Urothelium cell line (cell line): ENCODE data around the gene CDH4.

Experiments
- DNase-seq: peaks from one replicate; pipeline ENCODE4 v3.0.0; 2011; ENCODE audit warnings: low spot score, mixed read lengths
- FAIRE-seq: peaks from 2 replicates; lab custom pipeline; 2011; peaks lifted over from hg19 to GRCh38; lab: Jason Lieb, UNC

The CDH4 gene

GRCh38 chr20:61790116-61790827 lies 538.2 kb downstream of the CDH4 start:
- DNase-seq = no peak
- FAIRE-seq = peak; percentile 13

GRCh38 chr20:61791995-61792394 lies 539.9 kb downstream of the CDH4 start:
- FAIRE-seq = no peak
- no peak for DNase-seq

- DNase-seq = no peak
- no peak for FAIRE-seq
Measured at GRCh38 chr20:61795669-61796630, 543.9 kb downstream of the CDH4 start.

- FAIRE-seq (no peak), DNase-seq (no peak)
Measured at GRCh38 chr20:61796738-61797137, 544.7 kb downstream of the CDH4 start.

GRCh38 chr20:61797200-61797599 lies 545.1 kb downstream of the CDH4 start:
- DNase-seq = no peak
- no peak for FAIRE-seq

DNA sequence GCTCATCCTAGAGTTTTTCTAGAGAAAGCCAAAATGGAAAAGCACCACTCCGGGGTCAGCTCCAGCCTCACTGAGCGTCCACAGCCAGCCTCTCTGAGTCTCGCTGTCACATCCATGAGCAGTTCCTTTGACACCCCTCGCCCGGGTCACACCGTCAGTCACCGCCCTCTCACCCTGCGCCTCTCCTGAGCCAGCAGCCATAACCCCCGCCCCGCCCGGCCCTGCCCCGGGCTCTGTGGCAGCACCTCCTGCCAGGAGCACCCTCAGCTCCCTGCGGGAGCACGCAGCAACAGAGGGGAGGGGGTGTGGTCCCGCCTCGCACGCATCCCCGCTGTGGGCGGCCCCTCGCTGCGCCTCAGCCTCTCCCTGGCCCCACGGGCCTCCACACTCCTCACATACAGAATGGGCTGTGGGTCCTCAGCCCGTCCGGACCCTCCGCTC lies 545.9 kb downstream of the CDH4 start:
- FAIRE-seq = no peak
- DNase-seq = no peak

GRCh38 chr20:61798632-61799031 lies 546.6 kb downstream of the CDH4 start:
- DNase-seq (no peak), FAIRE-seq (no peak)

DNA sequence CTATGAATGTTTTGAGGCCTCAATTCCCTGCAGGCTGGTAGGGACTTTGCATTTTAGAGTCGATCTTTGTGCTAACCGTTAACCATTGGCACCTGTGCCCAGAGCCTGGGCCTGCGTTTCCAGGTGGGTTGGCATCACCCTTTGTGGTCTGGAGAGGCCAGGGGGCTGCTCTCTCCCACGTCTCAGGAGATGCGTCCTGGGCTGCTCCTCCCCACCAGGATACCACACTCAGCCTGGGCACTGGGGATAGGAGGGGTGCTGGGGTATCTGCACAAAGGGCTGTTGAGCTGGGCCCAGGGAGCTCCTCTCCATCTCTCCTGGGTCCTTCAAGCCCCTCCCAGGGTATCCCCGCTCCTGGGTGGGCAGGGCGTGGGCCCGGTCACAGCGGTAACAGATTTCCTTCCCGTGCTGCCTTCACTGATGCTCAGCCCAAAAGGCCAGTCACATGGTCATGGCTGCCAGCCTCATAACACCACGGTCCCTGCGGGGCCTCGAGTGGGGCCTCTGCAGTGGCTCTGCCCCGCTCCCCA lies 547.4 kb downstream of the CDH4 start:
- no peak for FAIRE-seq

GRCh38 chr20:61799928-61800327 lies 547.9 kb downstream of the CDH4 start:
- DNase-seq (no peak), FAIRE-seq (no peak)

More for the DNA sequence above, 547.4 kb downstream of the CDH4 start:
- DNase-seq = no peak

GRCh38 chr20:61800359-61801064 lies 548.5 kb downstream of the CDH4 start:
- FAIRE-seq = no peak
- no peak for DNase-seq

DNA sequence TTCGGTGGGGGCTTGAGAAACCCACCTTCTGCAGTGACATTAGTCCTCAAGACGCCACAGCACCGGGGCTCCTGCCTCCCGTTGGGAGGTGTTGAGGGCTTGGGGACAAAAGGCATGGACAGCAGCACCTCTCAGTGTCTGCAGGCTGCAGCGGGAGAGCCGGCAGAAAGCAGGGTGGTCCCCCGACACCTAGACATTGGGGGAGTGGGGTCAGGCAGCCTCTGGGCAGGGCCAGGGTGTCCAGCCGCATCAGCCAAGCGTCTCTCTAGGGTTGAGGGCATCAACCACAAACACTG lies 549.0 kb downstream of the CDH4 start:
- FAIRE-seq (no peak), DNase-seq (no peak)

DNA sequence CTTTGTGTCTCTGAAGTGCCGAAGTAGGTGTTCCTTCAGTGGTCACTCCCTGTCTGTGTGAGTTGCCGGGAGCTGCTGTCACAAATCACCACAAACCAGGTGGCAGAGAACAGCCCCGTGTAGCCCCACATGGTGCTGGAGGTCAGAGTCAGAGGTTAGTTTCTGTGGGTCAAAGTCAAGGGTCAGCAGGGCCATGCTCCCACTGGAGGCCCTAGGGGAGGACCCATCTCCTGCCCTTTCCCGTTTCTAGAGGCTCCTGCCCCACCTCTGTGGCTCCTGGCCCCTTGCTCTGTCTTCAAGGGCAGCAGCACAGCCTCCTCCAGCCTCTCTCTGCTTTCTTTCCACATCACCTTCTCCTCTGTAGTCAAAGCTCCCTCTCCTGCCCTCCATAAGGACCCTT lies 549.4 kb downstream of the CDH4 start:
- no peak for FAIRE-seq
- no peak for DNase-seq

DNA sequence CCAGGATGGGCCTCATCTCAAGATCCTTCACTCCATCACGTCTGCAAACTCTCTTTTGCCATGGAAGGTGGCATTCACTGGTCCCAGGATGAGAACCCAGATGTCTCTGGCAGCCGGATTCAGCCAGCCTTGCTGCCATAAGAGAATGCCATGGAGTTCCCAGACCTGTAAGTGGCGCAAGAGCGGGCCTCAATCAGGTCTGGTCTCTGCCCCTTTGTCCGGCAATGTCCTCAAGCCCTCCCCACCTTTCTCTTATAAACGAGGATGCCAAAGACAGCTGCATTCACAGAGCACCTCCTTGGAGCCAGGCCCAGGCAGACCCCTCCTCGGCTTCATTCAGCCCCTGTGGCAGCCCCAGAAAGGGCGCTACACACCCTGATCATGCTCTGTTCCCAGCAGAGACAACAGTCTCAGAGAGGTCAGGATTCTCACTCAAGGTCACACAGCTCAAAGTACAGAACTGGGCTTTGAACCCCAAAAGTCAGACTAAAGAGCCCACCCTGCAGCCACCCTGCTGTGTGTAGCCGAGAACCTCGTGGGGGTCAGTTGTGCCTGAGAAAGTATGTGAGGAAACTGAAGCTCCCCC lies 549.9 kb downstream of the CDH4 start:
- FAIRE-seq = no peak
- DNase-seq = no peak

GRCh38 chr20:61802721-61803311 lies 550.8 kb downstream of the CDH4 start:
- no peak for DNase-seq
- FAIRE-seq = no peak

- DNase-seq = no peak
- no peak for FAIRE-seq
Measured at GRCh38 chr20:61803416-61803914, 551.4 kb downstream of the CDH4 start.

- DNase-seq = no peak
- FAIRE-seq = no peak
Measured at GRCh38 chr20:61803915-61804751, 552.1 kb downstream of the CDH4 start.

- DNase-seq = peak; percentile 29
- no peak for FAIRE-seq
Measured at GRCh38 chr20:61804752-61805295, 552.8 kb downstream of the CDH4 start.

DNA sequence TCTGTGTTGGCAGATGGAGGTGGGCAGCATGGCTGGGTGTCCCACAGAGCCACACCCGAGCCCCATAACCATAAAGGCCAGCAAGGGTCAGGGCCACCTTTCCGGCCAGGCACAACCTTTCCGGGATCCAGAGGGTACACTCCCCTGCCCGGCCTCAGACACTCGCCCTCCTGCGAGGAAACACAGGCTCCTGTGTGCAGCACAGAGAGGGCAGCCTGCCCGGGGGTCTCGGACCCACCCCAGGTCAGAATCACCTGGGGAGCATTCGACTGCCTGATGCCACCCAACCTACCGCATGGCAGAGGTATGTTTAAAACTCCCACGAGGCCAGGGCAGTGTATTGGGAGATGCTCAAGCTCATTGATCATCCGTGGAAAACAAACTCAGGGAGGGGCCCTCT lies 553.3 kb downstream of the CDH4 start:
- FAIRE-seq (no peak), DNase-seq (no peak)

DNA sequence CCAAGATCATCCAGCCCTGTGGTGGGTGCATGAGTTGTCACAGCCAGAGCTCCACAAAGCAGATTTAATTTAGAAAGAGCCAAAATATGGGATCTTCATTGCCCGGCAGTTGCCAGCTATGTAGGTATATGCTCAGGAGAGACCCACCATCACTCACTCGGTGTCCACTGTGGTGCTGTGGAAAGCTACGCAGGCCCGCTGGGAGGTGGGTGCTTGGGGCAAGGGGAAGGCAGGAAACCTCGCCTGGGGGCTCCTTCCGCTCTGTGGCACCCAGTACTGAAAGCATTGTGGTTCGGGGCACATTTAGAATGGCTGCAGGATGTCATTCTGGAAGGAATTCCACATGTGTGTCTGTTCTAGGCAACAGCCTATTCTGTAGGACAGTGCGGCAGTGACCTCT lies 553.7 kb downstream of the CDH4 start:
- FAIRE-seq (no peak), DNase-seq (no peak)
